Stimulated activated CD4-positive, alpha-beta T cell treated with anti-CD3 and anti-CD28 coated beads, Interleukin-4, amount 100 ng/mL, for 4 hours (primary cell): ENCODE results near the gene CDO1.
"Not testable (repeated sequence)": the region's sequence is repeated elsewhere in the genome, so short reads cannot be mapped to it uniquely, and the experiment has no call there.

Experiments
- DNase-seq, 2 experiments: peaks; one replicate each; pipeline ENCODE4 v3.0.0-alpha.2; 2020

CDO1 gene

DNA sequence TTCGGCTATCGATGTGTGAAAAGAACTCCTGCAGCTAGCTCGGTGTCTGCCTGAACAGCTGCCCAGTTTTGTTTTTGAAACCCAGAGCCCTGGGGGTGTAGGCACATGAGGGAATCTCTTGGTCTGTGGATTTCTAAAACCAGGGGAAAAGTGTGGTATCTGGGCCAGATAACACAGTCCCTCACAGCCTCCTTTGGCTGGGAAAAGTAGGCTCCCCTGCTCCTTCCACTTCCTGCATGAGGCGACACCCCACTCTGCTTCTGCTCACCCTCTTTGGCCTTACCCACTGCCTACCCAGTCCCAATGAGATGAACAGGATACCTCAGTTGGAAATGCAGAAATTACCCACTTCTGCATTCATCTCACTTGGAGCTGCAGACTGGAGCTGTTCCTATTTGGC is 9.5 kb upstream of the CDO1 start:
- no peak for DNase-seq

DNA sequence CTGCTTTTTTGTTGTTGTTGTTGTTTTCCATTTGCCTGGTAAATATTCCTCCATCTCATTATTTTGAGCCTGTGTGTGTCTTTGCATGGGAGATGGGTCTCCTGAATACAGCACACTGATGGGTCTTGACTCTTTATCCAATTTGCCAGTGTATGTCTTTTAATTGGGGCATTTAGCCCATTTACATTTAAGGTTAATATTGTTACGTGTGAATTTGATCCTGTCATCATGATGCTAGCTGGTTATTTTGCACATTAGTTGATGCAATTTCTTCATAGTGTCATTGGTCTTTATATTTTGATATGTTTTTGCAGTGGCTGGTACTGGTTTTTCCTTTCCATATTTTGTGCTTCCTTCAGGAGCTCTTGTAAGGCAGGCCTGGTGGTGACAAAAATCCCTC is 8.5 kb upstream of the CDO1 start:
- DNase-seq = not testable (repeated sequence)

DNA sequence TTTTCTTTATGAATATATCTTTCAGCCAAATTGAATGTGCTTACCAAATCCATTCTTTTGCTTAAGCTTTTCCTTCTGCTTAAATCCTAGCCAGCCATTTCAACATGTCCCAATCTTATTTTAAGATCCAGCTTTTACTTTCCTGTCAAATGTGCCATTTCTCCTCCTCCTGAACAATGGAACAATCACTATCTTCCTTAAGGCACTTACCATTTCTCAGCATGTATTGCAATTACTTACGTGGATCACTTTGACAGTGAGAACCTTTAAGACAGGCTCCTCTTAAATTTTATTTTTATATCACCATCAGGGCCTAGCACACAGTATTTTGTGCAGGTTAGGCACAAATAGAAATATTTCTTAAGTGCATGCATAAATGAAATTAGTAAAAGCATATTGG is 4.4 kb upstream of the CDO1 start:
- no peak for DNase-seq

DNA sequence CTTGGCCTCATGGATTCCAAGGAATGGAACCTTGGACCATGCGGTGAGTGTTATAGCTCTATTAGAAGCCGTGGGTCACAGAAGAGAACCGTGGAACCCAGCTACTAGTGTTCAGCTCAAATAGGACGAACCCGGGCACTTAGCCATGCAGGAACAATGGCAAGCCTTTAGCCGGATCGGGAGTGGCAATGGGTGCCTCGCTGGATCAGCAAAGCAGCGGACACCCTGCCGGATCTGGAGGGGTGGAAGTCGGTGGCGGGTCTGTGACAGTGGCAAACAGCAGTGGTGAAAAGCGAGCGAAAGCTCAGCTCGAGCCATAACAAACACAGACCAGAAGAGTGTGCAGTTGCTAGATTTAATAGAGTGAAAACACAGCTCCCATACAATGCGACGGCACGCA is 2.4 kb upstream of the CDO1 start:
- no peak for DNase-seq

DNA sequence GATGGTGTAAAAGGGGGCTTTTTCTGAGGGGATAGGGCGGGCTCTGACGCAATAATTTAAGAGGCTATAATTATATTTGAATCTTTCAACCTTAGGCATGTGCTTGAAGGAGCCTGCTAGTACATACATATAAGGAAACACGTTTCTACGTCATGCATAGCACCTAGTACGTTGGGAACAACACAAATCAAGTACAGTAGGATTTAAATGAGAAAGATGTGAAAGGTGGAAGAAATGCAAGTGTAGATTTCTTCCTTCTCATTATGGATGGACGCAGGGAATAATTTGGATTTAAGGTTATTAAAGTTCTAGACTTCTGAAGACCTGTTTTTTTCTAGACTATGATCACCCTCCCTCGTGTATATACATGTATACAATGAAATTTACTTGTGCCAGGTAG is 927 bp upstream of the CDO1 start:
- DNase-seq = no peak

DNA sequence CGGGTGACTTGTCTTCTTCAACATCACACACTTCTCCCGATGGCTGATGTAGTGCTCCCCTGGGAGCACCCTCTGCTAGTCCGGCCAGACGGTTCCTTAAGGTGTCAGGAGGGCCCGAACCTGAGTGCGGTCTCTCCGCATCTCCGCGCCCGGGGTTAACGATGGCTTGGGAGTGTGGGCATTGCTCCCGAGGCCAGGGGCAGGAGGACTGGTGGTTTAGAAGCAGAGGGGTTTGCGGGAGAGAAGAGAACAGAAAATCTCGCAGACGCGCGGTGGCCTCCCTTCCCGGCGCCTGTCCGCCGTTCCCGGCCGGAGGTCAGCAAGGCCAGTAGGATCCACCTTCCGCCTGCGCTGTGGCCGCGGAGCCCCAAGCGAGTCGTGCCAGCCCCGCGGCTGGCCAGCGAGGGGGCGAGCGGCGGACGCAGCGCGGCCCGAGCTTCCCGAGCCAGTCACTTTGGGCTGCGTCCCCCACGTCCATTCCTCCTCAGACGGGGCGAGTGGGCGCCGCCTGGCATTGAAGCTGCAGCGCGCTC is 700 bp downstream of the CDO1 start:
- no peak for DNase-seq

DNA sequence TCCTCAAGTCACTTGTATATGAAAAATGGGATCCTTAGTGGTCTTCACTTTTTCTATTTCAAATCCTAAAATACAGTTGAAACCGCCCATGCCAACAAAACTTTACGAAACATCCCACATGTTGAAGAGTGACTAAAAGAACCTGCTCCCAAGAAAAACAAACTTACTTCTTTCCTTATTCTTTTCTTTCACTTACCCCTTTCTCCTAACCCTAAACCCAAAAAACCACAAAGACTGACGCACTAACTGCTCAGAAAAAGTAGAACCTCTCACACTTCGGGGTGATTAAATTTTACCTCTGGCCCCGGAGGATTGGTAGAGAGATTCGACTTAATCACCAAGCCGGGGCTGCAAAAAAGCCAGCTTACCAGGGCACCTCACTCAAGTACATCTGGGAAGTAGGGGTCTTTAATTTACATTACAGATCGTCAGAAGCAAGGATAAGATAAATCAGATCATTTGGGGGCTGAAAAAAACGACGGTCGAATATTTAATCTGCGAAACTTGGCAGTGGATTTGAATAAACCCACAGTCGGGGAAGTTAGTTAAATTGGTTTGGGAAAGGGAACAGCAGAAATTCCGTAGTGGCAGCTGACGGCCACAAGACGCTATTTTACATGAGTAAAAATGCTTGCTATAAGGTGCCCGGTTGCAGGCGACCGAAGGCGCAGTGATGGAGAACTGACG is 1.3 kb downstream of the CDO1 start:
- DNase-seq = no peak

DNA sequence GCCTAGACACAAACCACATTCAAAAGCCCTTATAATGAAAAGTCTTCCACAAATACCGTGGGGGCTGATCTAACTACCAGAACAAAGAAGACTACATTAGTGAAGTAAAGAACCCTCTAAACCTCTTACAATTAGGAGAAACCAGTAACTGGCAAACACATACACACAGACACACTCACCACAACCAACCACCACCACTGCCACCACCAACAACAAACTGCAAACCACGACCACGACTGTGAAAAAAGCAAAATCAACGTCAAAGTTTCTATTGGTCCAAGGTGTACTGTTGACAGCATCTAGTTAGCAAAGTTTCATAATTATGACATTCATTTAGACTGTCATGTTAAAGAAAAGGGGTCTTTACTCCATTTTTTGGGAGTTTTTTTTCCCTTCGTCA is 2.7 kb downstream of the CDO1 start:
- DNase-seq = no peak

DNA sequence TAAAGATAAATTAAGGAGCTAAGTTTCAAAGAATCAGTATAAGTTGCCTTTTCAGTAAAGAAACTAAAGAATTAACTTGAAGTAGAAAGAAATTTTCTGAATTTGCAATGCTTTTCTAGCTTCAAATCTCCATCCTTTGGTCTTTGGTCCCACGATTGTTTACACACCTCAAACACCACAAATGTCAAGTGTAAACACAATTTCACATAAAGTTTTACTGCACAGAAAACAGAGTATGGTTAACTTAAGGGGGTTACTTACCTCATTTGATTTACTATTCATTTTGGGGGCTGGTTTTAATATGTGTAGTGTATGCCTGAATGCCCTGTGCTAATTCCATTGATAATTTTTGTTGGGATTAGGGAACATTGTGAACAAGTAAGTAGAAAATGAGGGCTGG is 4.1 kb downstream of the CDO1 start:
- no peak for DNase-seq

DNA sequence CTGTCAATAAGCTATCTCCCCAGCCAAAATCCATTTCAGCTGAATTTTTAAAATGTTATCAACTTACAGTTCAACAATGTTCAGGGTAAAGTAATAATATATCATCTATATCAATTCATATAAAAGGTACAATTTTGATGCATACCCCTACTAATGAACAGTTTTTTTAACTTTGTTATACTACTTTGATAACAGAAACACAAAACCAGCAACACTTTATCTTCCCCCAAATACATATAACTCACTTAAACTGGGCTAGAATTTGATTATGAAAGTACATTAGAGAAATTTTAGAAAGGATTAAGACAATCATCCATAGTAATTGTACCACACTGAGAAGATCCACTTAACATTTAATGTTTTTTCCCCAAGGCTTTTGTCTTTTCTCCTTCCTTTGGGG is 5.1 kb downstream of the CDO1 start:
- no peak for DNase-seq

DNA sequence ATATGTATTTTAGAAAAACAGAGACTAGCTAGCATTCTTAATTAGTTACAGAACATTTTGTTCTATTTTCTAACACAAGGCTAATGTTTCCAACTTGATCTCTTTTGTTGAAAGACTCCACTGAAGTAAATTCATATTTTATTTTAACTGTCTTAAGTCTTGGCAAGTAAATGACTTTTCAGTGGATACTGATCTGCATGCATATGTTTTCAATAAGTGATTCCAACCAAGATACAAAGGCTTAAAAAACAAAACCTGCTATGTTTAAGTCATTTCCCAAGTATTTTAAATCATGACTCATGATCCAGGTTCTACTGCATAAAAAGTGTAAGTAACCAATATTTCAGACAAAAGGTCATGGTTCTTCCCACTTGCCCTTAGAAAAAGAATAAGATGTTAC is 5.7 kb downstream of the CDO1 start:
- no peak for DNase-seq

DNA sequence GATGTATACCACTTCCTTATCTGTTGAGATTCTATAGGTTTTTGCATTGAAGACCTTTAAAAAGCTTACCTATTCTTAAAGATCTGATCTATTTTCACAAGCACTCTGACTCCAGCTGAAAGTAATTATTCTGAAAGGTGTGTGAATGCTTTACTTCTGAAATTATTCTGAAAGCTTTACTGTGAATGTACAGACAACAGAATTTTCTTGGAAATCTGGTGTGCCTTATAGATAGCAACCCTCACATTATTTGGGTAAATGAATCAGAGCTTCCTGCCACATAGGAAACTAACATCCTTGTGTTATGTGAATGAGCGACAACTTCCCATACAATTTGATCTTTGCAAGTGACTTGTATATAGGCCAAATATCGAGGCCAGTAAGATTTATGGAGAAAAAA is 6.5 kb downstream of the CDO1 start:
- no peak for DNase-seq

DNA sequence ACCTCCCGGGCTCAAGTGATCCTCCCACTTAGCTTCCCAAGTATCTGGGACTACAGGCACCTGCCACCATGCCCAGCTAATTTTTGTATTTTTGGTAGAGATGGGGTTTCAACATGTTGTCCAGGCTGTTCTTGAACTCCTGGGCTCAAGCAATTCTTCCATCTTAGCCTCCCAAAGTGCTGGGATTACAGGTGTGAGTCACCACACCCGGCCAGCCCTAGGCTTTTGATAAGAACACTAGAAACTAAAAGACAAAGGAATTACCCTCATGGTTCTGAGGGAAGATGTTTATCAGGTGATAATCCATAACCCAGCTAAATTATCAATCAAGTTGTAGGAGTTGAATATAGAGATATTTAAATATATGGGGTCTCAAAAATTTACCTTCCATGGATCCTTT is 8.4 kb downstream of the CDO1 start:
- not testable (repeated sequence) for DNase-seq

DNA sequence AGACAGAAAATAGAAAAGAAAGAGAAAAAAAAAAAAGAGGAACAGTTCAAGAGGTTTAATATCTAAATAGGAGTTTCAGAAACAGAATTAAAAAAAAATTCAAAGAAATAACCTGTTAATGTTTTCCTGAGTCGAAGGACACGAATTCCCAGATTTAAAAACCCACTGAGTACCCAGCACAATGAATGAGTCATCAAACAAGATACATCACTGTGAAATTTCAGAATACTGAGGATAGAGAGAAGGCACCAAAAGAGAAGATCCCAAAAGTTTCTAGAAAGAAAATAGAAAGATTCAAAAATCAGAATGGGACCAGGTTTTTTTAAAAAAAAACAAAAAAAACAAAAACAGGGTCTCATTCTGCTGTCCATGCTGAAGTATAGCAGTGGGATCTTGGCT is 8.8 kb downstream of the CDO1 start:
- no peak for DNase-seq

DNA sequence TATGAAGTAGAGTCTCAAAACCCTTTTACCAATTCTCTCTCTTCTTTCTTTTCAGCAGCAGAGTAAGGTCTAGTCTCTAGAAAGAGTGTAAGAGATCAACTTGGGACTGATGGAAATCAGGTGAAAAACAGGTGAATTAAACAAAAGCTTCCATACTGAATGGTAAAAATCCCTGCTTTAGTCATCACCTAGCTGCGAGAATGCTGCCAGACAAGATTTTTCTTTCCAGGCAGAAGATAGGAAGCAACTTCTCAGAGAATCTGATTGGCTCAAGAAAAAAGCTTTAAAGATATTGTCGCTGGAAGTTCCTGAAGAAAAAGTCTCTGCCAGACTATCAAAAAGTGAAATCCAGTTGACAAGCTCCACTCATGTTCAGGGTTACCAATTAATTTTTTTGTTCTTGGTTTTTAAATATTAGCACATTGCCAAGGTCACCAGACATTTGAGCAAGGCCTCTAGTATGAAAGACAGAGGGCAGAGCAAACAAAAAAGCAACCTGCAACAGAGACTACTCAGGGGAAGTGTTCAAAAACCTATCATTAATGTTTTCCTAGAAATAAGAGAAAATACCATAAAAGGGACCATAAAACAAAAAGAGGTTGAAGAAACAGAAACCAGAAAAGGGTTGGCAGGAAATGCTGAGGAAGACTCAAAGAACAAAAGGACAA is 9.3 kb downstream of the CDO1 start:
- DNase-seq = no peak

DNA sequence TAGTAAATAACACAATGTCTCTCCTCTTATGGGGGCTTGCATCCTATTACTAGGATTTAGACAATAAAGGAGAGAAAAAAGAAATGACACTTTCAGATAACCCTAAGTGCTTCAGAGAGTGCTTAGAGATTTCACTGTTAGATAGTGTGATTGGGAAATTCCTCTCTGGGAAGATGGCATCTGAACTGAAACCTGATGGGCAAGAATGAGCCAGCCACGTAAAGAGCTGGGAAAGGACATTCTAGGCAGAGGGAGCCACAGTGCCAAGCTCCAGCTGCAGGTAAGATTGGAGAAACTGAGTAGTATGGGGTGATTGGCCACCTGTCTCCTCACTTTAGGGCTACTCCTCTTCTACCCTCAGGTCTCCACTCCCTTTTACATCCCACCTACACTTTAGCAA is 14.5 kb downstream of the CDO1 start:
- no peak for DNase-seq

DNA sequence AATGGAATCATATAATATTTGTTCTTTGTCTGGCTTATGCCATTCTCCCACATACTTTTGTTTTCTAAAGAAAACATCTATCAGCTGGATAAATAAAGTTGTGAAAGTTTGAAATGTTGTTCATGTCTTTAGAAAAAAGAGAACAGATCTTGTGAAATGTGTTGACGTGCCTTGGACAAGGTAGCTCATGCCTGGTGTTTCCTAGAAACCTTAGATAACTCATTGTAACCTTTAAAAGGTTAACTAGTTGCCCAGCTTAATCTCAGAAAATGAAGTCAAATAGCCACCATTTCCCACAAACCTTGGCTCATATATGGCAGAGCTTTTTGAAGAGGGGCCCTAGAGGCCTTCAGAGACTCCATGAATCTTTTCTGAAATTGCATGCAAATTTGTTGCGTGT is 15.3 kb downstream of the CDO1 start:
- no peak for DNase-seq

DNA sequence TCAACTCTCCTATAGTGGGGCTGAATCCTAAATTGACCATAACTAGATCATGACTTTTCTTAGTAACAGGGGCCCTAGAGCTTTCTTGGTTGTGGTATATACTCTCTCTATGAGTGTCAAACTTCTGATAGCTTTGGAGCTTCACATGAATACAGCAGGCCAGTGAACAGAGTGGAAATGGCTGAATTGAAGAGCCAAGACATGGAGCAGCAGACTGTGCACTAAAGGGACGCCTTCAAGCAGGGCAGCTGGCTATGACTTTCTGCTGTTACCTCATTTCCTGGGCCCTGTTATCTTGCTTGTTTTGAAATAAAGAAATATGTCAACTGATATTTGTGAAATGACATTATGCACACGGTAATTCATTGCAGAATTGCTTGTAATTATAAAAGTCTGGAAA is 16.4 kb downstream of the CDO1 start:
- DNase-seq = no peak

DNA sequence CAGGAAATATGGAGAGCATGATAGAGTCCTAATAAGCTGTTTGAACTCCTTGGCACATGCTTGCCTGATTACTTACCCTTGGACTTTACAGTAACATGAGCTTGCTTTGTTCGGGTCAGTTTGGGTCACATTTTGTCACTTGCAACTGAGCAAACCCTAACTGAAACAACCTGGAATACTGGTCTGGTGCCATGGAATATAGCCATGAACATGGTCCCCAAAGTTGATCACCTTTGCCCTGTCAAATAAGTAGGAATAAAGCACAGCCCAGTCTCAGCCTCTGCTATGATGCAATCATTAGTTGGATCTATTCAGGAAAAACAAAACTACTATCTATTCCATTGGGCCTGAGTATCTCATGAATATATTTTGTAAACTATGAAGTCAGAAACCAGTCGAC is 18.2 kb downstream of the CDO1 start:
- DNase-seq = no peak

DNA sequence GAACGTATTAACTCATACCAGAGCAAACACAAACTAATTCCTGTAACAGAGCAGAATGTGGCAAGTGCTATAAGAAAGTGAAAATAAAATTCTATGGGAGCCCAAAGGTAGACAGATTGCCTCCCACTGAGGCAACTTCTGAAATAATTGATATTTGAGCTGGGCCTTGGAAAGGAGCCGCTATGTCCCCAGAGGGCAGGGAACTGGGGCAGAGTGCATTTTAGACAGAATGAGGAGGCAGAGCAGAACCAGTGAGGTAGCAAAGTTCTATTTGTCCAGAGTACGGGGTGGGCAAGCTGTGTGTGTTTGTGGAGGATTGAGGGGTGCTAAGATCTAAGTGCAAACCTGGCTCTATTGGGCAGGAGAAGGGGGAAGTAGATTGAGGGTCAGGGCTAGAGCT is 19.8 kb downstream of the CDO1 start:
- no peak for DNase-seq

DNA sequence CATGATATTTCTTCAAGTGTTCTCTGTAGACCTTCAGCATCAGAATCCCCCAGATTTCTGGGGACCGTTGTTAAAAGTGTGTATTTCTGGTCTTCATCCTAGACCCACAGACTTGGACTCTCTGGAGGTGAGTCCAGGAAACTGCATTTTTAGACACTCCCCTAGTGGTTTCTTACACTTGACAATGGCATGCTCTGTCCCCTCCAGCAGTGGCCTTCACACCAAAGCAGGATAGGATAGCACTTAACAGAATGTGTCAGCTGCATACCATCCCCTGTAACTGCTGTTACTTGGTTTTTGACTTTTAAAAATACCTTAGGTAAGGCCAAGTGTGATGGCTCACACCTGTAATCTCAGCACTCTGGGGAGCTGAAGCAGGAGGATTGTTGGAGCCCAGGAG is 20.8 kb downstream of the CDO1 start:
- DNase-seq = no peak

DNA sequence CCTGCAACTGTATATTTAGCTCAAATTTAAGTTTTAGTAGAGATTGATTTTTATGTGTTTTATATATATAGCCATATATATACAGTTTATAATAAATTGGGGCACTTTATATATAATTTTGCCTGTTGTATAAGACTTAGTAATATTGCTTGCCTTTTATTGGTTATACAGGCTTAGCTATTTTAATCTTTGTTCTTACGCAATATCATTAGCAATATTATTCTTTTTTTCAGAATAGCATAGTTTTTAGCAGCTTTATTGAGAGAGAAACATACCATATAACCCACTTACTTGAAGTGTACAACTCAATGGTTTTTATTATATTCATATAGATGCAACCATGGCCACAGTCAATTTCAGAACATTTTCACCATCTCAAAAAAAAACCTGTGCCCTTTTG is 28.0 kb downstream of the CDO1 start:
- DNase-seq = no peak

DNA sequence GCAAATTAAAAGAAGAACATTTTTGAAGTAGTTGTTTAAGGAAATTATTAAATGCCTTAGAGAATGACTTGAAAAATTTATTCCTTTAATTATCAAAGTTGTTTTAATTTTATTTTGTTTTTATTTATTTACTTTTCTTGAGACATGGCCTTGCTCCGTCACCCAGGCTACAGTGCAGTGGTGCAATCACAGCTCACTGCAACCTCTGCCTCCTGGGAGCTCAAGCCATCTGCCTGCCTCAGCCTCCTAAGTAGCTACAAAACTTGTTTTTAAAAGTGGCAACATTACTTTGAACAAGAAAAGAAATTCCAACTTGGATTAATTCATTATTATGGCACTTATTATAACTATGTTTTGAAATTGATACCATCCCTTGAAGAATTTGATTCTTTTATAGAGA is 29.0 kb downstream of the CDO1 start:
- DNase-seq = no peak

DNA sequence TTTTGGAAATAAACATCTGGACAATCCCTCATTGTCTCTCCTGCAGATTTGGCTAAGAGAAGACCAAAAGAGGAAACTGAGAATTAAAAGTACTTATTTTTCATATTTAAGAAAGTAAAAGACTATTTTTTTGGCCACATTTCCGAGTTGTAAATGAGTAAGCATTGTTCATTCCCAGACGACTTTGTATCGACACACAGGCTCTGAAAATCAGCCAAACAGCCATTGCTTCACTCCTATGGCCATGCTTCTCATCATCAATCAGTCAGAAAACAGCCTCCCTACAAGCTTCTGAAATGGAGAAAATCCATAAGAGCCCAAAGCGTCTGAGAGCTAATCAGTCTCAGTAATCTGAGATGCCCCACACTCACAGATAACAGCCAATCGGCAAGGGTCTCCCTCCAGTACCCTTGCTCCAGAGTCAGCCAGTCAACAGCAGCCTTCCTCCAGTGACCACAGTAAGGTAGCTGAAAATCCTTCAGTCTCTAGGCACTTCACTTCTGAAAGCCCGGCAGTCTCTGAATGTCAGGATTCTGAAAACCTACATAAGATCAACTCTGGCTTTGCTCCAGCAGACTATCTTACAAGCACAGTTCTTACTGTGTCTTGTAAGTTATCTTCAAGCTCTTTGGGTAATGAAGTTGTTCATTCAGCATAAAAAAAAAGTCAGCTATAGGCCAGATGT is 30.9 kb downstream of the CDO1 start:
- no peak for DNase-seq
